ENCODE results near the gene RPL35.

Gene RPL35

GRCh38 chr9:124894035-124894740 is 32.4 kb upstream of the RPL35 start:
- DNase-seq (ENCODE audit: extremely low read depth, low read depth) = no peak
- no peak overlapping the region for H3K4me3 ChIP-seq (replicated peaks; ENCODE audit: low read depth, low read length)
- TF ChIP-seq CTCF (IDR thresholded peaks at IDR 0.05; ENCODE audit: low read depth, low read length, missing control alignments) = no peak

- no peak for DNase-seq (ENCODE audit: extremely low read depth, low read depth)
- H3K4me3 ChIP-seq (replicated peaks; ENCODE audit: low read depth, low read length) = no peak overlapping the region
- TF ChIP-seq CTCF (IDR thresholded peaks at IDR 0.05; ENCODE audit: low read depth, low read length, missing control alignments) = no peak
Measured at GRCh38 chr9:124890179-124890578, 28.4 kb upstream of the RPL35 start.

- TF ChIP-seq CTCF (IDR thresholded peaks at IDR 0.05; ENCODE audit: low read depth, low read length, missing control alignments) = no peak
- H3K4me3 ChIP-seq (replicated peaks; ENCODE audit: low read depth, low read length) = no peak overlapping the region
- no peak for DNase-seq (ENCODE audit: extremely low read depth, low read depth)
Measured at GRCh38 chr9:124889006-124889405, 27.2 kb upstream of the RPL35 start.

GRCh38 chr9:124887832-124888231 is 26.1 kb upstream of the RPL35 start:
- H3K4me3 ChIP-seq (replicated peaks; ENCODE audit: low read depth, low read length) = no peak overlapping the region
- no peak for DNase-seq (ENCODE audit: extremely low read depth, low read depth)
- TF ChIP-seq CTCF (IDR thresholded peaks at IDR 0.05; ENCODE audit: low read depth, low read length, missing control alignments) = no peak

GRCh38 chr9:124886866-124887492 is 25.2 kb upstream of the RPL35 start:
- no peak for TF ChIP-seq CTCF (IDR thresholded peaks at IDR 0.05; ENCODE audit: low read depth, low read length, missing control alignments)
- DNase-seq (ENCODE audit: extremely low read depth, low read depth) = no peak
- H3K4me3 ChIP-seq (replicated peaks; ENCODE audit: low read depth, low read length) = no peak overlapping the region

- DNase-seq (ENCODE audit: extremely low read depth, low read depth) = no peak
- no peak overlapping the region for H3K4me3 ChIP-seq (replicated peaks; ENCODE audit: low read depth, low read length)
- no peak for TF ChIP-seq CTCF (IDR thresholded peaks at IDR 0.05; ENCODE audit: low read depth, low read length, missing control alignments)
Measured at GRCh38 chr9:124886461-124886860, 24.7 kb upstream of the RPL35 start.

Data from HFF-Myc (cell line).